HG02938 (cell line): ENCODE results near the gene SRP14.
"Not testable (repeated sequence)": the region's sequence is repeated elsewhere in the genome, so short reads cannot be mapped to it uniquely, and the experiment has no call there.

Experiments used
- ATAC-seq: cut with Tn5 transposase; IDR thresholded peaks from one replicate; pipeline ENCODE4 v1.9.1; 2021; ENCODE audit warnings: mild to moderate bottlenecking, moderate library complexity; ENCODE audit not compliant: unreplicated experiment

The SRP14 gene

GRCh38 chr15:39996228-39996627, 42.8 kb downstream of the SRP14 start:
- ATAC-seq = not testable (repeated sequence)

- not testable (repeated sequence) for ATAC-seq
Observed at GRCh38 chr15:39992953-39993352, 46.0 kb downstream of the SRP14 start.

- no peak for ATAC-seq
Observed at GRCh38 chr15:39990706-39991105, 48.3 kb downstream of the SRP14 start.

- ATAC-seq = no peak
Observed at GRCh38 chr15:39987821-39988220, 51.2 kb downstream of the SRP14 start.
